Medulla oblongata (tissue), 1 donor: ENCODE results near the gene ASPRV1.

Source experiments
- DNase-seq: peaks from one replicate; pipeline ENCODE4 v3.0.0-alpha.2; 2015; ENCODE audit errors: extremely low spot score

The ASPRV1 gene

GRCh38 chr2:69940691-69941090 is 20.7 kb downstream of the ASPRV1 start:
- DNase-seq = no peak

- no peak for DNase-seq
Observed at GRCh38 chr2:69939722-69940121, 21.7 kb downstream of the ASPRV1 start.

- DNase-seq = no peak
Observed at GRCh38 chr2:69937968-69938367, 23.5 kb downstream of the ASPRV1 start.

GRCh38 chr2:69936906-69937305 is 24.5 kb downstream of the ASPRV1 start:
- DNase-seq = no peak

- no peak for DNase-seq
Observed at GRCh38 chr2:69935011-69935410, 26.4 kb downstream of the ASPRV1 start.

- DNase-seq = no peak
Observed at GRCh38 chr2:69934614-69934908, 26.9 kb downstream of the ASPRV1 start.

- no peak for DNase-seq
Observed at GRCh38 chr2:69933839-69934613, 27.4 kb downstream of the ASPRV1 start.

- no peak for DNase-seq
Observed at GRCh38 chr2:69933254-69933828, 28.1 kb downstream of the ASPRV1 start.

GRCh38 chr2:69932596-69932922 is 28.9 kb downstream of the ASPRV1 start:
- DNase-seq = no peak

- DNase-seq = peak; percentile 52
Observed at GRCh38 chr2:69931832-69932595, 29.4 kb downstream of the ASPRV1 start.

GRCh38 chr2:69926849-69927515 is 34.4 kb downstream of the ASPRV1 start:
- no peak for DNase-seq

GRCh38 chr2:69923116-69923515 is 38.3 kb downstream of the ASPRV1 start:
- no peak for DNase-seq

GRCh38 chr2:69918401-69918800 is 43.0 kb downstream of the ASPRV1 start:
- no peak for DNase-seq

- DNase-seq = peak; percentile 36
Observed at GRCh38 chr2:69917852-69918251, 43.6 kb downstream of the ASPRV1 start.

GRCh38 chr2:69916106-69916505 is 45.3 kb downstream of the ASPRV1 start:
- DNase-seq = no peak

- peak; percentile 42 for DNase-seq
Observed at GRCh38 chr2:69914950-69915945, 46.2 kb downstream of the ASPRV1 start, which contains the start of gene MXD1. MXD1 (plus strand) TSS chr2:69915109; CDS start chr2:69915331, 222 bp downstream.

- DNase-seq = peak; percentile 100
Observed at GRCh38 chr2:69914164-69914949, 47.1 kb downstream of the ASPRV1 start.

GRCh38 chr2:69911985-69912563 is 49.4 kb downstream of the ASPRV1 start:
- DNase-seq = peak; percentile 85
